ENCODE measurements around the gene MAST2.
"Not testable (repeated sequence)": the region's sequence is repeated elsewhere in the genome, so short reads cannot be mapped to it uniquely, and the experiment has no call there.

Gene MAST2

GRCh38 chr1:45842786-45843185 is 39.4 kb downstream of the MAST2 start:
- no peak overlapping the region for H3K4me3 ChIP-seq (ENCODE audit: low read length)
- DNase-seq (ENCODE audit: low read depth), result no peak
- TF ChIP-seq CTCF (conservative IDR thresholded peaks at IDR 0.05; ENCODE audit: low read depth, low read length), result no peak

- H3K4me3 ChIP-seq (ENCODE audit: low read length), result no peak overlapping the region
- TF ChIP-seq CTCF (conservative IDR thresholded peaks at IDR 0.05; ENCODE audit: low read depth, low read length), result no peak
- DNase-seq (ENCODE audit: low read depth), result no peak
Measured at GRCh38 chr1:45843474-45843905, 40.1 kb downstream of the MAST2 start.

DNA sequence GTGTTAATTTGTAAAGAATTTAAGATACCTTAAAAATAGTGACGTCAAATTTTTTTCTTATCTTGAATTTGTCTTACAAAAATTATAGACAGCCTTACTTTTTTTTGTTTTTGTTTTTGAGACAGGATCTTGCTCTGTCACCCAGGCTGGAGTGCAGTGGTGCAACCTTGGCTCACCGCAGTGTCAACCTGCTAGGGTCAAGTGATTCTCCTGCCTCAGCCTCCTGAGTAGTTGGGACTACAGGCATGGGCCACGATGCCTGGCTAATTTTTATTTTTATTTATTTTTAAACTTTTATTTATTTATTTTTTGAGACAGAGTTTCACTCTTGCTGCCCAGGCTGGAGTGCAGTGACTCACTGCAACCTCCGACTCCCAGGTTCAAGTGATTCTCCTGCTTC is 40.6 kb downstream of the MAST2 start:
- not testable (repeated sequence) for DNase-seq (ENCODE audit: low read depth)

DNA sequence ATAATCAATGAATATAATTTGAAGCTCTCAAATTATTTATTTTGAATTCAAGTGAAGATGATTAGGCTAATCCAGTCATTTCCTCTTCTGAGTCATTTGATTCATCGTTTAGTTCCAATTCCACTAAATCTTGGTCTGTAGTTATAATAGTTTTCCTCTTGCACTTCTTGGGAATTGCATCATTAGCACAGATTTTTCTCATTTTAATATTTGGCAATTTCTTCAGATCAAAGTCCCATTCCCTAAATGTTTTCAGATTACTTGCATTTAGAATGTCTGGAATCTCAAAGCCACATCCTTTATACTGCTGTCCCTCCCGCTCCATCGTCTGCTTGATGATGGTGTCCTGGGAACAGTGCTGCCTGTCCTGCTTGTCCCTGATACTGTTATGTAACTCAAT is 43.5 kb downstream of the MAST2 start:
- TF ChIP-seq CTCF (conservative IDR thresholded peaks at IDR 0.05; ENCODE audit: low read depth, low read length), result no peak
- H3K4me3 ChIP-seq (ENCODE audit: low read length), result no peak overlapping the region
- no peak for DNase-seq (ENCODE audit: low read depth)

More for the DNA sequence above, 40.6 kb downstream of the MAST2 start:
- not testable (repeated sequence) for H3K4me3 ChIP-seq (ENCODE audit: low read length)

- no peak overlapping the region for H3K4me3 ChIP-seq (ENCODE audit: low read length)
- DNase-seq (ENCODE audit: low read depth), result no peak
- TF ChIP-seq CTCF (conservative IDR thresholded peaks at IDR 0.05; ENCODE audit: low read depth, low read length), result no peak
Measured at GRCh38 chr1:45848097-45848496, 44.7 kb downstream of the MAST2 start.

GRCh38 chr1:45848714-45849113 is 45.3 kb downstream of the MAST2 start:
- DNase-seq (ENCODE audit: low read depth), result no peak
- no peak overlapping the region for H3K4me3 ChIP-seq (ENCODE audit: low read length)
- TF ChIP-seq CTCF (conservative IDR thresholded peaks at IDR 0.05; ENCODE audit: low read depth, low read length), result no peak

GRCh38 chr1:45850017-45850416 is 46.6 kb downstream of the MAST2 start:
- TF ChIP-seq CTCF (conservative IDR thresholded peaks at IDR 0.05; ENCODE audit: low read depth, low read length), result no peak
- no peak for DNase-seq (ENCODE audit: low read depth)

GRCh38 chr1:45854724-45855123 is 51.3 kb downstream of the MAST2 start:
- H3K4me3 ChIP-seq (ENCODE audit: low read length), result no peak overlapping the region
- TF ChIP-seq CTCF (conservative IDR thresholded peaks at IDR 0.05; ENCODE audit: low read depth, low read length), result no peak
- no peak for DNase-seq (ENCODE audit: low read depth)

More at GRCh38 chr1:45850017-45850416, 46.6 kb downstream of the MAST2 start:
- no peak overlapping the region for H3K4me3 ChIP-seq (ENCODE audit: low read length)

All from retinal pigment epithelial cell (primary cell).